HG02885 (cell line): Measurements from ENCODE around the gene ART1.
"Not testable (repeated sequence)": the region's sequence is repeated elsewhere in the genome, so short reads cannot be mapped to it uniquely, and the experiment has no call there.

Experiments used
- ATAC-seq: cut with Tn5 transposase; IDR thresholded peaks from one replicate; pipeline ENCODE4 v1.9.1; 2021; ENCODE audit warnings: mild to moderate bottlenecking; ENCODE audit not compliant: unreplicated experiment, poor library complexity

Gene ART1

DNA sequence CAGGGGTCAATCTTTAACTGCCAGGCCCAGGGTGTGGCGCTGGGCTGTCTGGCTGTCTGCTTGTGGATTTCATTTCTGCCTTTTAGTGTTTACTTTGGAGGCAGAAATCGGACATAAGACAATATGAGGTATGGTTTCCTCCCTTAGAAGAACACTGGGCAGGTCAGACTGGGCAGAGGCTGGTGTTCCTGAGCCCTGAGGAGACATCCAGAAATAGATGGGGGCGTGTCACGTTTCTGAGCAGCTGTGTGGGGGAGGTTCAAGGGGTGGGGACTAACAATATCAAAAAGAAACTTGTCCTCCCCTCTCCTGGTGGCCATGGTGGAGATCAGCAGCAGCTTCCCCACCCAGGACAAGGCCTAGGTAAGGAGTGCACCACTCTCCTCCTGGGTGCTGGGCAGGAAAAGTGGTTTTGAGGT lies at the start of gene ART1:
Gene ART1 (plus strand): TSS at position 312 of the 419 bp plus-strand sequence. CDS start 14,086 bp downstream, outside the sequence.
- no peak for ATAC-seq

DNA sequence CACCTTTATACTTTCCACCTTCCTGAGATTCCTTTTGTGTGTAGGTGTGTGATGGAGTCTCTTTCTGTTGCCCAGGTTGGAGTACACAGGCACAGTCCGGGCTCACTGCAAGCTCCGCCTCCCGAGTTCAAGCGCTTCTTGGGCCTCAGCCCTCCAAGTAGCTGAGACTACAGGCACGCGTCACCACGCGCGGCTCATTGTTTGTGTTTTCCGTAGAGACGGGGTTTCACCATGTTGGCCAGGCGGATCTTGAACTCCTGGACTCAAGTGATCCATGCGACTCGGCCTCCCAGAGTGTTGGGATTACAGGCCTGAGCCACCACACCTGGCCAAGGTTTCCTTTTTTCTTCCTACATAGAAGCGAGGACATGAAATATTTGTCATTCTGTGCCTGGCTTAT lies 47.2 kb upstream of the ART1 start:
- not testable (repeated sequence) for ATAC-seq

DNA sequence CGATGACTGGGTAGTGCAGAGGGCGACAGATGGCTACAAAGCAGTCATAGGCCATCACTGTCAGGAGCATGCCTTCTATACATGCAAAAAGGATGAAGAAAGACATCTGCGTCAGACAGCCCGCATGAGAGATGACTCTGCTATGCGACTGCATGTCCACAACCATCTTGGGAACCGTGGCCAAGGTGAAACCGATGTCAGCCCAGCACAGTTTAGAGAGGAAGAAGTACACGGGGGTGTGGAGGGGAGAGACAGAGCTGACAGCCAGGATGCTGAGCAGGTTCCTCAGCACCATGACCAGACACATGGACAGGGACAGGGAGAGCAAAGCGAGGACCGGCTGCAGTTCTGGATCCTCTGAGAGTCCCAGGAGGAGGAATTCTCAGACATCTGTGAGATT lies 44.7 kb upstream of the ART1 start:
- ATAC-seq: not testable (repeated sequence)

GRCh38 chr11:3604167-3604566 lies 40.8 kb upstream of the ART1 start:
- ATAC-seq: no peak

DNA sequence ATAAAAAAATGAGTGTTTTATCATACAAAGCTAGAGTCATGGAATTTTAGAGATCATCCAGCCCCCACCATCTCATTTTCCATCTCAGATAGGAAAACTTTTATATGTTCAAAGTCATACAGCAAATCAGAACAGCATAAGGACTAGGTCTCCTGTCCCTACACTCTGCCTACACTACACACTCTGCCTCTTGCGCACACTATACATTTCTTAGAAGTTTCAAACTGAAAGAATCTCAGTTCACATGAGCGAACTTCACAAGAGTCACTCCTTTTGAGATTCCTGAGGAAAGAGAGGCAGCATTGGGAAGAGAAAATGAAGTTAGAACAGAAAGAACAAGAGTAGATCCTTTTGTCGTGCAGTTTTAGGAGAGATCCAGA lies 39.7 kb upstream of the ART1 start:
- ATAC-seq: no peak

- no peak for ATAC-seq
Observed at GRCh38 chr11:3605771-3606203, 39.1 kb upstream of the ART1 start.

GRCh38 chr11:3609416-3610265 lies 35.3 kb upstream of the ART1 start:
- ATAC-seq: no peak

GRCh38 chr11:3610846-3611245 lies 34.1 kb upstream of the ART1 start:
- ATAC-seq: no peak

DNA sequence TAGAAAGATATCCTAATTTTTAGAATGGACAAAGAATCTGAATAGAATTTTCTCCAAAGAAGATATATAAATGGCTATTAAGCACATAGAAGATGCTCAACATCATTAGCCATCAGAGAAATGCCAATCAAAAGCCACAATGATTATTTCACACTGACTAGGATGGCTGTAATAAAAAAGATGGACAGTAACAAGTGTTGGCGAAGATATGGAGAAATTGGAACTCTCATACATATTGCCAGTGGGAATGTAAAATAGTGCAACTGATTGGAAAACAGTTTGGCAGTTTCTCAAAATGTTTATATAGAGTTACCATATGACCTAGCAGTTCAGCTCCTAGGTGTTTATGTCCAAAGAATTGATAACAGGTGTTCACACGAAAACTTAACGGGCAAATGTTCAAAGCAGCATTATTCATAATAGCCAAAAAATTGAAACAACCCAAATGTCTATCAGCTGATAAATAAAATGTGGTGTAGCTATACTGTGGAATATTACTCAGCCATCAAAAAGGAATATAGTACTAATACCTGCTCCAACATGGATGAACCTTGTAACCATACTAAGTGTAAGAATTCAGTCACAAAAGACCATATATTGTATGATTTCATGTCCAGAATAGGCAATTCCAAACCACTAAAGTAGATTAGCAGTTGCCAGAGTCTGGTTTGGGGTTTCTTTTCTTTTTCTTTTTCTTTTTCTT lies 32.8 kb upstream of the ART1 start:
- ATAC-seq: no peak

DNA sequence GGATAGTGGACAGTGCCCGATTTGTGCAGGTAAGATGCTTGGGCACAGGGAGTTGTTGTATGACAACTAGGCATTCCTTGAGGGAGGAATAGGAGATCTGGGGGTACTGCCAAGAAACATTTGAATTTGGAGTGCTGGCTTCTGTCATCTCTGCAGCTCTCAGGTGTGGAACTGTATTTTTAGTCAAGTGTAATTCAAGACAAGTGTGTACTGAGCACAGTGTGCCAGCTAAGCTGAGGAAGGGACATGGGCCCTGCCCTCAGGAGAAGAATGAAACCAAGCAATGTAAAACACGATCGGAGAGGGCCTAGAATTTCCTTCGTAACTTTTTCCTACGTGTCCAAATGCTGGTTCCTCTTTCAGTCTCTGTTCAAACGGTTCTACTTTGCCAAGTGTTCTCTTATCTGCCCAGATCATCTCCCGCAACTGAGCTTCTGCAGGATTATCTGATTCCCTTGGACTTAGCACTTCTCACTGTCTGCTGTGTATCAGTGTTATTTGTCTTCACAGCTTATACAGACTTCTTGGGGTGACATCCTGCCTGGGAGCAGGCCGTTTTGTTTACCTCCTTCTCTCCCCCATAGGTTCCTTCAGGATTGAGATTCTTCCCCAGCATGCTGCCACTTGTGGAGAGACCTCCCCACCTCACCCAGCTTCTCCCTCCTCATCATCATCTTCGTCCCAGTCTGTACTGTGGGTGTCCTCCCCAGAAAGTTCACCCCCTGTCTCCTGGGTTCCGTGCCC lies 30.8 kb upstream of the ART1 start:
- no peak for ATAC-seq

- ATAC-seq: no peak
Observed at GRCh38 chr11:3614742-3615171, 30.2 kb upstream of the ART1 start.

DNA sequence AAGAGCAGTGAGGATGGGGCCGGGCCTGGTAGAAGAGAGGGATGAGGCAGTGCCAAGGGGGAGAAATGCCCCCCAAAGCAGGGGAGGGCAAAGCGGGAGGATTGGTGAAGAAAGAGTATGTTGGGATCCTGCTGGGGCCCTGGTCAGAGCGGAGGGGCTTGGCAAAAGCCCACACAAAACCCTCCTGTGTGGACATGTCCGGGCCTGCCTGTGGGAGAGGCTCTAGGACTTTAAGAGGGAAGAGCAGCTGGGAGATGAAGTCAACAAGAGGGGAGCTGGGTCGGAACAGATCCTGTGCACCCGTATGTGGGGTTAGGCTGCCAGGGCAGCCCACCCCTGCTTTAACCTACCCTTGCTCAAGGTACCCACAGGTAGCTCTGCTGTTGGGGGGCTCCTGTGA lies 28.9 kb upstream of the ART1 start:
- no peak for ATAC-seq

GRCh38 chr11:3616721-3617460 lies 28.0 kb upstream of the ART1 start:
- no peak for ATAC-seq

DNA sequence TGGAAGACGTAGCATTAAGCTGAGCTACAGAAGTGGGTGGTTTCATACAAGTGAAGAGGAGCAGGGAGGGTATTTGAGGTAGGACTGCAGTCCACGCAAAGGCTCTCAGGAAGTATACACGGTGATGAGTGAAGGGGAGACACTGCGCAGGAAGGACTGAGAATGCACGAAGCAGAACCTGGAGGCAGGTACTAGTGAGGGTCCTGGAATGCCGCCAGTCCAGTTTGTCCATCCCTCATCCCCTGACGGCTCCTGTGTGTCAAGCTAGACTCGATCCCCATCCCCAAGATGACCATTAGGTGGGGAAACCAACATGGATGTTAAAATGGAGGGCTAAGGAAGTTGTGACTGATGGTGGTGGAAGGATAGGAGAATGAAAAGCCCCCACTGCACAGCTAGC lies 26.9 kb upstream of the ART1 start:
- ATAC-seq: no peak

- ATAC-seq: no peak
Observed at GRCh38 chr11:3622521-3622920, 22.4 kb upstream of the ART1 start.

- ATAC-seq: no peak
Observed at GRCh38 chr11:3623121-3623520, 21.8 kb upstream of the ART1 start.

GRCh38 chr11:3623767-3624458 lies 21.0 kb upstream of the ART1 start:
- ATAC-seq: no peak

- no peak for ATAC-seq
Observed at GRCh38 chr11:3626250-3626960, 18.5 kb upstream of the ART1 start.

- no peak for ATAC-seq
Observed at GRCh38 chr11:3627291-3627690, 17.6 kb upstream of the ART1 start.
